ENCODE results near the gene EPHA6.

Gene EPHA6

GRCh38 chr3:96843505-96844203 is 29.3 kb downstream of the EPHA6 start:
- no peaks in the 10 kb centered on the region for H3K27me3 Mint-ChIP-seq (ENCODE audit: low read depth)
- H3K4me3 Mint-ChIP-seq = no peak overlapping the region
- H3K36me3 Mint-ChIP-seq (ENCODE audit: low read depth) = no peaks in the 10 kb centered on the region
- H3K9me3 Mint-ChIP-seq = no peaks in the 10 kb centered on the region
- H3K27ac Mint-ChIP-seq = no peak overlapping the region
- TF ChIP-seq, protein P1, sequence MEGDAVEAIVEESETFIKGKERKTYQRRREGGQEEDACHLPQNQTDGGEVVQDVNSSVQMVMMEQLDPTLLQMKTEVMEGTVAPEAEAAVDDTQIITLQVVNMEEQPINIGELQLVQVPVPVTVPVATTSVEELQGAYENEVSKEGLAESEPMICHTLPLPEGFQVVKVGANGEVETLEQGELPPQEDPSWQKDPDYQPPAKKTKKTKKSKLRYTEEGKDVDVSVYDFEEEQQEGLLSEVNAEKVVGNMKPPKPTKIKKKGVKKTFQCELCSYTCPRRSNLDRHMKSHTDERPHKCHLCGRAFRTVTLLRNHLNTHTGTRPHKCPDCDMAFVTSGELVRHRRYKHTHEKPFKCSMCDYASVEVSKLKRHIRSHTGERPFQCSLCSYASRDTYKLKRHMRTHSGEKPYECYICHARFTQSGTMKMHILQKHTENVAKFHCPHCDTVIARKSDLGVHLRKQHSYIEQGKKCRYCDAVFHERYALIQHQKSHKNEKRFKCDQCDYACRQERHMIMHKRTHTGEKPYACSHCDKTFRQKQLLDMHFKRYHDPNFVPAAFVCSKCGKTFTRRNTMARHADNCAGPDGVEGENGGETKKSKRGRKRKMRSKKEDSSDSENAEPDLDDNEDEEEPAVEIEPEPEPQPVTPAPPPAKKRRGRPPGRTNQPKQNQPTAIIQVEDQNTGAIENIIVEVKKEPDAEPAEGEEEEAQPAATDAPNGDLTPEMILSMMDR (IDR thresholded peaks at IDR 0.05; ENCODE audit: unreplicated experiment in 3 of 3) = no peak
- no peaks in the 10 kb centered on the region for H3K4me1 Mint-ChIP-seq

GRCh38 chr3:96844204-96844514 is 29.8 kb downstream of the EPHA6 start:
- Mint-ChIP-seq H3K27me3 (ENCODE audit: low read depth) (no peaks in the 10 kb centered on the region), H3K9me3 (no peaks in the 10 kb centered on the region), H3K4me3 (no peak overlapping the region), H3K36me3 (ENCODE audit: low read depth) (no peaks in the 10 kb centered on the region), H3K27ac (no peak overlapping the region), H3K4me1 (no peaks in the 10 kb centered on the region)
- TF ChIP-seq, protein P1 (IDR thresholded peaks at IDR 0.05; ENCODE audit: unreplicated experiment in 3 of 3) = no peak

DNA sequence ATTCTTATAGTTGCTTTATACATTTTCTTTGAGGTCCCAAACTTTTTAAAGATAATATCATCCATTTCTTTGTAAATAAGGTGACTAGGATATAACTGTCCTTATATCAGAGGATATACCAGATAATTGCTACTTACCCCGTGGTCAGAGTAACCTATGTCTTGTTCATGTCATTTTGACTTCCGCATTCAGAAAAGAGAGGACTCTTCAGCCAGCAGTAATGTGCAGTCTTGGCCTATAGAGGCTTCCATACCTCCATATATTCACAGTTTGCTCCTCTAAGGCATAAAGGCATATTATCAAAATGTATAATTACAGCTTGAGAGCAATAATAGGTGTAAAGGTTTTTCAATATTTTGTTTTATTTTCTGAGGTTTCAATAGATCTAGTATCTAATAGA is 38.5 kb downstream of the EPHA6 start:
- TF ChIP-seq, protein P1 (IDR thresholded peaks at IDR 0.05; ENCODE audit: unreplicated experiment in 3 of 3) = no peak
- Mint-ChIP-seq H3K27me3 (ENCODE audit: low read depth) (peaks cover 6% of the 10 kb centered on the region), H3K4me3 (no peak overlapping the region), H3K4me1 (no peaks in the 10 kb centered on the region), H3K27ac (no peak overlapping the region), H3K9me3 (no peaks in the 10 kb centered on the region), H3K36me3 (ENCODE audit: low read depth) (no peaks in the 10 kb centered on the region)

GRCh38 chr3:96860882-96861281 is 46.5 kb downstream of the EPHA6 start:
- TF ChIP-seq, protein P1 (IDR thresholded peaks at IDR 0.05; ENCODE audit: unreplicated experiment in 3 of 3) = no peak
- no peaks in the 10 kb centered on the region for H3K4me1 Mint-ChIP-seq
- no peaks in the 10 kb centered on the region for H3K27me3 Mint-ChIP-seq (ENCODE audit: low read depth)
- no peaks in the 10 kb centered on the region for H3K9me3 Mint-ChIP-seq
- no peaks in the 10 kb centered on the region for H3K36me3 Mint-ChIP-seq (ENCODE audit: low read depth)
- no peak overlapping the region for H3K4me3 Mint-ChIP-seq
- no peak overlapping the region for H3K27ac Mint-ChIP-seq

- no peaks in the 10 kb centered on the region for H3K27me3 Mint-ChIP-seq (ENCODE audit: low read depth)
- no peaks in the 10 kb centered on the region for H3K4me1 Mint-ChIP-seq
- no peak overlapping the region for H3K4me3 Mint-ChIP-seq
- TF ChIP-seq, protein P1 (IDR thresholded peaks at IDR 0.05; ENCODE audit: unreplicated experiment in 3 of 3) = peak; percentile 87 to 91 (median 88)
- no peaks in the 10 kb centered on the region for H3K9me3 Mint-ChIP-seq
- no peak overlapping the region for H3K27ac Mint-ChIP-seq
- no peaks in the 10 kb centered on the region for H3K36me3 Mint-ChIP-seq (ENCODE audit: low read depth)
These were observed 48.8 kb downstream of the EPHA6 start for GRCh38 chr3:96863129-96863740.

DNA sequence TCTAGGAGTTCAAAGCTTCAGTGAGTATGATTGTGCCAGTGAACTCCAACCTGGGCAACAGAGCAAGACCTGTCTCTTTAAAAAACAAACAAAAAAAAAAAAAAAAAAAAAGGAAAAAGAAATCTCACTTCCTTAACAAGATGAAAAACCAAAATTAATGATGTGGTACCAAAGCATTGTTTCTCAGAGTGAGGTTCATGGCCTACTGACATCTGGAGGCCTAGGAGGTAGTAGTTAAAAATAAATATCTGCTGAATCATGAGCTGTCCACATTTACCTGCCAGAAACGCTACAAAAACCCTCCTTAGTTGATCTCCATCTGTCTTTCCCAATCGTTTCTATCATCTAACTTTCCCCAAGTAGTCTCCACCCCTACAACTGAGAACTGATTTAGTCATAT is 51.2 kb downstream of the EPHA6 start:
- Mint-ChIP-seq H3K27ac (no peak overlapping the region), H3K9me3 (no peaks in the 10 kb centered on the region), H3K36me3 (ENCODE audit: low read depth) (no peaks in the 10 kb centered on the region)

More for the DNA sequence above, 51.2 kb downstream of the EPHA6 start:
- H3K4me3 Mint-ChIP-seq = no peak overlapping the region
- no peaks in the 10 kb centered on the region for H3K4me1 Mint-ChIP-seq
- TF ChIP-seq, protein P1 (IDR thresholded peaks at IDR 0.05; ENCODE audit: unreplicated experiment in 3 of 3) = no peak
- H3K27me3 Mint-ChIP-seq (ENCODE audit: low read depth) = no peaks in the 10 kb centered on the region
